HepG2 (cell line): ENCODE data around the gene RPL36AL. TPM values are rescaled to one million over a fixed set of nuclear protein-coding genes. Genes with fewer than 3 reads are reported as not detected.

ENCODE experiments used
- BCL3 ChIP-seq: sonication (generic); formaldehyde crosslinking; IDR thresholded peaks from 2 replicates; pipeline ENCODE4 v1.5.1; 2020; ENCODE audit warnings: mild to moderate bottlenecking, missing genetic modification reagents, moderate library complexity
- FOXA3 ChIP-seq: IDR thresholded peaks from 2 replicates; pipeline ENCODE4 v1.6.1; 2016; ENCODE audit warnings: missing genetic modification reagents, missing compliant biosample characterization
- FOXO1 ChIP-seq: sonication (generic); formaldehyde crosslinking; IDR thresholded peaks from 2 replicates; pipeline ENCODE4 v1.4.0; 2020; ENCODE audit warnings: missing genetic modification reagents
- GRHL1 ChIP-seq: sonication (generic); formaldehyde crosslinking; conservative IDR thresholded peaks from 2 replicates; pipeline ENCODE4 v1.8.0; 2022; ENCODE audit warnings: missing genetic modification reagents
- GTF2F1 ChIP-seq: fragments of 150-350 bp; IDR thresholded peaks from 2 replicates; pipeline ENCODE4 v1.6.1; 2014; ENCODE audit warnings: low read length
- HMG20B ChIP-seq: conservative IDR thresholded peaks from 2 replicates; pipeline ENCODE4 v1.6.1; 2016; ENCODE audit warnings: missing genetic modification reagents, missing compliant biosample characterization
- HNF4G ChIP-seq, 2 experiments: sonication (generic) in 1 of 2; formaldehyde crosslinking in 1 of 2; IDR thresholded peaks; 2 replicates each; pipeline versions ENCODE4 v1.4.0 to v1.6.1; 2011 to 2020; ENCODE audit warnings: borderline replicate concordance in 2 of 2, low read depth in 2 of 2, mild to moderate bottlenecking in 2 of 2, low read length in 1 of 2, missing genetic modification reagents in 1 of 2, moderate library complexity in 1 of 2
- HOMEZ ChIP-seq: IDR thresholded peaks from 2 replicates; pipeline ENCODE4 v1.6.1; 2016; ENCODE audit warnings: low read depth
- JUNB ChIP-seq: sonication (generic); formaldehyde crosslinking; IDR thresholded peaks from 2 replicates; pipeline ENCODE4 v1.8.0; 2022; ENCODE audit warnings: missing genetic modification reagents, mild to moderate bottlenecking, borderline replicate concordance
- KDM3A ChIP-seq: IDR thresholded peaks from 2 replicates; pipeline ENCODE4 v1.6.1; 2018; ENCODE audit warnings: low read depth, missing compliant biosample characterization
- KLF6 ChIP-seq: IDR thresholded peaks from 2 replicates; pipeline ENCODE4 v1.8.0; 2016; ENCODE audit warnings: missing biosample characterization, missing genetic modification reagents
- MAF1 ChIP-seq: sonication (generic); formaldehyde crosslinking; IDR thresholded peaks from 2 replicates; pipeline ENCODE4 v1.5.0; 2020; ENCODE audit warnings: missing genetic modification reagents, borderline replicate concordance
- MYC ChIP-seq: sonication (generic); formaldehyde crosslinking; IDR thresholded peaks from 2 replicates; pipeline ENCODE4 v1.9.0; 2021; ENCODE audit warnings: missing genetic modification reagents, borderline replicate concordance
- NBN ChIP-seq: fragments of 450-650 bp; conservative IDR thresholded peaks from 2 replicates; pipeline ENCODE4 v1.6.1; 2017
- PITX1 ChIP-seq: sonication (generic); formaldehyde crosslinking; IDR thresholded peaks from 2 replicates; pipeline ENCODE4 v1.5.1; 2020; ENCODE audit warnings: mild to moderate bottlenecking, missing genetic modification reagents
- RNF2 ChIP-seq: fragments of 450-650 bp; conservative IDR thresholded peaks from 2 replicates; pipeline ENCODE4 v1.6.1; 2016; ENCODE audit warnings: low read depth
- SALL2 ChIP-seq: sonication (generic); formaldehyde crosslinking; IDR thresholded peaks from 2 replicates; pipeline ENCODE4 v1.8.1; 2023; ENCODE audit warnings: mild to moderate bottlenecking, missing genetic modification reagents, inconsistent platforms
- TBX3 ChIP-seq: fragments of 450-650 bp; IDR thresholded peaks from 2 replicates; pipeline ENCODE4 v1.6.1; 2017; ENCODE audit warnings: antibody characterized with exemption, mild to moderate bottlenecking, inconsistent platforms, borderline replicate concordance
- TEAD2 ChIP-seq: sonication (generic); formaldehyde crosslinking; IDR thresholded peaks from 2 replicates; pipeline ENCODE4 v1.9.0; 2021; ENCODE audit warnings: missing genetic modification reagents
- YEATS4 ChIP-seq: sonication (generic); formaldehyde crosslinking; IDR thresholded peaks from 2 replicates; pipeline ENCODE4 v1.4.0; 2020; ENCODE audit warnings: missing genetic modification reagents, borderline replicate concordance
- ZC3H13 ChIP-seq: sonication (generic); formaldehyde crosslinking; IDR thresholded peaks from 2 replicates; pipeline ENCODE4 v1.8.1; 2023; ENCODE audit warnings: mild to moderate bottlenecking, missing genetic modification reagents, moderate library complexity
- ZC3H4 ChIP-seq: sonication (generic); formaldehyde crosslinking; IDR thresholded peaks from 2 replicates; pipeline ENCODE4 v1.4.0; 2020; ENCODE audit warnings: missing genetic modification reagents, borderline replicate concordance
- ZNF280B ChIP-seq: sonication (generic); formaldehyde crosslinking; IDR thresholded peaks from 2 replicates; pipeline ENCODE4 v1.5.0; 2020; ENCODE audit warnings: missing genetic modification reagents, mild to moderate bottlenecking, borderline replicate concordance
- ZNF557 ChIP-seq: sonication (generic); formaldehyde crosslinking; IDR thresholded peaks from 2 replicates; pipeline ENCODE4 v1.4.0; 2020; ENCODE audit warnings: missing genetic modification reagents
- ZNF576 ChIP-seq: sonication (generic); formaldehyde crosslinking; IDR thresholded peaks from 2 replicates; pipeline ENCODE4 v1.4.0; 2020; ENCODE audit warnings: mild to moderate bottlenecking, missing genetic modification reagents
- ZNF672 ChIP-seq: sonication (generic); formaldehyde crosslinking; IDR thresholded peaks from 2 replicates; pipeline ENCODE4 v1.8.1; 2022; ENCODE audit warnings: missing genetic modification reagents
- ZNF724P ChIP-seq: sonication (generic); formaldehyde crosslinking; IDR thresholded peaks from 2 replicates; pipeline ENCODE4 v1.8.0; 2022; ENCODE audit warnings: missing genetic modification reagents, borderline replicate concordance
- polyA plus RNA-seq, 8 experiments: library from polyadenylated mRNA; depleted of rRNA in 3 of 8; stranded (reverse) in 7 of 8; unstranded in 1 of 8; fragments of >200 nt; fragmentation: Illumina TruSeq in 4 of 8; extraction: Trizol in 4 of 8; gene quantifications; 2 replicates each; pipeline versions ENCODE4 v1.2.1 to v1.2.3, GENCODE V29; 2011 to 2016; ENCODE audit warnings: low read depth in 4 of 8, missing spikeins in 1 of 8, mixed read lengths in 1 of 8; ENCODE audit not compliant: insufficient read depth in 1 of 8
- total RNA-seq, 5 experiments: library from RNA; depleted of rRNA; stranded (reverse); fragments of >200 nt; fragmentation: Illumina TruSeq; extraction: Trizol; gene quantifications; 2 replicates each; pipeline ENCODE4 v1.2.3, GENCODE V29; 2016; ENCODE audit warnings: low read depth in 1 of 5

Gene RPL36AL
- total and polyA plus RNA-seq, 2 of the 13 experiments (the other 11 are each of a cell fraction or from before 2014, with no cell fraction given) = 90.0 to 294 TPM

- no peak for TF ChIP-seq ZNF280B
- TF ChIP-seq HNF4G (IDR thresholded peaks at IDR 0.05; ENCODE audit: borderline replicate concordance, low read depth, low read length) = peak; percentile 94
- TF ChIP-seq HNF4G (CRISPR knock-in tag; IDR thresholded peaks at IDR 0.05; ENCODE audit: borderline replicate concordance, low read depth) = peak; percentile 87; the same call in 1 of the 2 replicates
- TF ChIP-seq YEATS4 (CRISPR knock-in tag) = no peak
- TF ChIP-seq SALL2 (CRISPR knock-in tag) = no peak
- TF ChIP-seq RNF2 = no peak
- TF ChIP-seq ZC3H13 (CRISPR knock-in tag) = no peak
- no peak; the same call in 1 of the 2 replicates for TF ChIP-seq MYC (CRISPR knock-in tag)
- TF ChIP-seq GTF2F1 = no peak
- no peak for TF ChIP-seq GRHL1 (CRISPR knock-in tag)
- TF ChIP-seq ZNF724P = no peak
- TF ChIP-seq KDM3A (CRISPR knock-in tag) = no peak
- no peak for TF ChIP-seq JUNB (CRISPR knock-in tag)
- TF ChIP-seq TBX3 = peak; percentile 58; the same call in 1 of the 2 replicates
- no peak for TF ChIP-seq ZC3H4
- TF ChIP-seq PITX1 = peak; percentile 87
- TF ChIP-seq TEAD2 (CRISPR knock-in tag) = no peak
- no peak for TF ChIP-seq ZNF557 (CRISPR knock-in tag)
- TF ChIP-seq ZNF672 (CRISPR knock-in tag) = no peak
- TF ChIP-seq MAF1 = no peak
- TF ChIP-seq BCL3 = no peak
- peak; percentile 96 for TF ChIP-seq FOXA3 (CRISPR knock-in tag)
- no peak for TF ChIP-seq NBN
- TF ChIP-seq HOMEZ = peak; percentile 53; the same call in 1 of the 2 replicates
- TF ChIP-seq KLF6 (CRISPR knock-in tag) = no peak
- TF ChIP-seq FOXO1 (CRISPR knock-in tag) = peak; percentile 98
- TF ChIP-seq HMG20B (CRISPR knock-in tag) = peak; percentile 80
- TF ChIP-seq ZNF576 (CRISPR knock-in tag) = no peak
These were observed 21.3 kb upstream of the RPL36AL start (continued) for GRCh38 chr14:49641697-49642129.
